Esophagus muscularis mucosa (tissue), 4 donors: ENCODE results near the gene SFMBT1.

Experiments
- EP300 ChIP-seq: sonication (generic); formaldehyde crosslinking; IDR thresholded peaks from one replicate; pipeline ENCODE4 v1.6.1; 2017; ENCODE audit warnings: antibody characterized with exemption
- POLR2A ChIP-seq: fragments of 450-650 bp; IDR thresholded peaks from one replicate; pipeline ENCODE4 v1.6.1; 2017; ENCODE audit warnings: antibody characterized with exemption, moderate library complexity, mild to moderate bottlenecking, low read depth
- POLR2AphosphoS5 ChIP-seq, 2 donors: sonication (generic); formaldehyde crosslinking; IDR thresholded peaks; one replicate each; pipeline ENCODE4 v1.6.1; 2017; ENCODE audit warnings: antibody characterized with exemption in 2 of 2
- TF ChIP-seq, protein P1 (sequence below), 3 experiments: fragments of 200-600 bp in 2 of 3; fragments of 450-650 bp in 1 of 3; sonication (generic) in 2 of 3; IDR thresholded peaks; one replicate each; pipeline ENCODE4 v1.5.1; 2017 to 2019; ENCODE audit warnings: antibody characterized with exemption in 3 of 3, mild to moderate bottlenecking in 2 of 3, moderate library complexity in 1 of 3

GRCh38 chr3:52931889-52932288, 114.0 kb downstream of the SFMBT1 start:
- TF ChIP-seq, protein P1, sequence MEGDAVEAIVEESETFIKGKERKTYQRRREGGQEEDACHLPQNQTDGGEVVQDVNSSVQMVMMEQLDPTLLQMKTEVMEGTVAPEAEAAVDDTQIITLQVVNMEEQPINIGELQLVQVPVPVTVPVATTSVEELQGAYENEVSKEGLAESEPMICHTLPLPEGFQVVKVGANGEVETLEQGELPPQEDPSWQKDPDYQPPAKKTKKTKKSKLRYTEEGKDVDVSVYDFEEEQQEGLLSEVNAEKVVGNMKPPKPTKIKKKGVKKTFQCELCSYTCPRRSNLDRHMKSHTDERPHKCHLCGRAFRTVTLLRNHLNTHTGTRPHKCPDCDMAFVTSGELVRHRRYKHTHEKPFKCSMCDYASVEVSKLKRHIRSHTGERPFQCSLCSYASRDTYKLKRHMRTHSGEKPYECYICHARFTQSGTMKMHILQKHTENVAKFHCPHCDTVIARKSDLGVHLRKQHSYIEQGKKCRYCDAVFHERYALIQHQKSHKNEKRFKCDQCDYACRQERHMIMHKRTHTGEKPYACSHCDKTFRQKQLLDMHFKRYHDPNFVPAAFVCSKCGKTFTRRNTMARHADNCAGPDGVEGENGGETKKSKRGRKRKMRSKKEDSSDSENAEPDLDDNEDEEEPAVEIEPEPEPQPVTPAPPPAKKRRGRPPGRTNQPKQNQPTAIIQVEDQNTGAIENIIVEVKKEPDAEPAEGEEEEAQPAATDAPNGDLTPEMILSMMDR (IDR thresholded peaks at IDR 0.05) = no peak
- no peak for TF ChIP-seq POLR2AphosphoS5 (IDR thresholded peaks at IDR 0.05)
- TF ChIP-seq EP300 = no peak
- TF ChIP-seq POLR2A = no peak
